HPDE6-E6E7 (cell line): ENCODE measurements around the gene ANO7.
A peak's percentile ranks its signal among the peaks of the same experiment; 100 is the strongest.

Source experiments
- DNase-seq: peaks from one replicate; pipeline ENCODE4 v3.0.0; 2011; ENCODE audit warnings: missing footprints; ENCODE audit errors: extremely low spot score

The ANO7 gene

GRCh38 chr2:241188361-241189092 lies at the start of gene ANO7:
Gene ANO7, plus strand, starts transcription at chr2:241188677. Its CDS starts 1,387 bp downstream, at chr2:241190064.
- DNase-seq, result no peak

- no peak for DNase-seq
Observed at GRCh38 chr2:241139531-241140444, 48.7 kb upstream of the ANO7 start.

GRCh38 chr2:241140445-241140840 lies 48.0 kb upstream of the ANO7 start:
- no peak for DNase-seq

GRCh38 chr2:241141214-241141770 lies 47.2 kb upstream of the ANO7 start:
- no peak for DNase-seq

GRCh38 chr2:241142063-241142462 lies 46.4 kb upstream of the ANO7 start:
- no peak for DNase-seq

- DNase-seq, result no peak
Observed at GRCh38 chr2:241142593-241142992, 45.9 kb upstream of the ANO7 start.

GRCh38 chr2:241146286-241146685 lies 42.2 kb upstream of the ANO7 start:
- DNase-seq, result no peak

- DNase-seq, result no peak
Observed at GRCh38 chr2:241147336-241147735, 41.1 kb upstream of the ANO7 start.

- DNase-seq, result no peak
Observed at GRCh38 chr2:241148239-241148638, 40.2 kb upstream of the ANO7 start.

- peak; percentile 96 for DNase-seq
Observed at GRCh38 chr2:241148891-241149674, 39.4 kb upstream of the ANO7 start, which contains the start of gene PASK. Gene PASK, minus strand, starts transcription at chr2:241149472. Its CDS starts 6,440 bp downstream, at chr2:241143032.

- DNase-seq, result no peak
Observed at GRCh38 chr2:241149675-241149924, 38.9 kb upstream of the ANO7 start.

GRCh38 chr2:241149925-241150659 lies 38.4 kb upstream of the ANO7 start, which contains the start of gene PPP1R7:
Gene PPP1R7, plus strand, starts transcription at chr2:241150467. Its CDS starts 29 bp downstream, at chr2:241150496.
- DNase-seq, result peak; percentile 96

GRCh38 chr2:241150660-241151530 lies 37.6 kb upstream of the ANO7 start:
- DNase-seq, result no peak

GRCh38 chr2:241151934-241152660 lies 36.4 kb upstream of the ANO7 start:
- no peak for DNase-seq

GRCh38 chr2:241153616-241154015 lies 34.9 kb upstream of the ANO7 start:
- no peak for DNase-seq

- DNase-seq, result no peak
Observed at GRCh38 chr2:241154915-241155314, 33.6 kb upstream of the ANO7 start.

- DNase-seq, result no peak
Observed at GRCh38 chr2:241155936-241156335, 32.5 kb upstream of the ANO7 start.

GRCh38 chr2:241156971-241157441 lies 31.5 kb upstream of the ANO7 start:
- DNase-seq, result no peak

- DNase-seq, result no peak
Observed at GRCh38 chr2:241157841-241158545, 30.5 kb upstream of the ANO7 start.
